ENCODE results near the gene GREM2.

Gene GREM2

GRCh38 chr1:240491796-240492195 is 120.2 kb downstream of the GREM2 start:
- no peak for TF ChIP-seq CTCF (IDR thresholded peaks at IDR 0.05; ENCODE audit: insufficient read depth, low read depth, low read length, missing control alignments)
- H3K4me3 ChIP-seq (ENCODE audit: low read depth, low read length) = no peak overlapping the region
- DNase-seq (ENCODE audit: low read depth) = no peak

- no peak for DNase-seq (ENCODE audit: low read depth)
- no peak for TF ChIP-seq CTCF (IDR thresholded peaks at IDR 0.05; ENCODE audit: insufficient read depth, low read depth, low read length, missing control alignments)
Measured at GRCh38 chr1:240491156-240491555, 120.8 kb downstream of the GREM2 start.

GRCh38 chr1:240487493-240487892 is 124.5 kb downstream of the GREM2 start:
- DNase-seq (ENCODE audit: low read depth) = no peak
- no peak overlapping the region for H3K4me3 ChIP-seq (ENCODE audit: low read depth, low read length)
- no peak for TF ChIP-seq CTCF (IDR thresholded peaks at IDR 0.05; ENCODE audit: insufficient read depth, low read depth, low read length, missing control alignments)

More at GRCh38 chr1:240491156-240491555, 120.8 kb downstream of the GREM2 start:
- no peak overlapping the region for H3K4me3 ChIP-seq (ENCODE audit: low read depth, low read length)

- DNase-seq (ENCODE audit: low read depth) = no peak
- no peak overlapping the region for H3K4me3 ChIP-seq (ENCODE audit: low read depth, low read length)
- TF ChIP-seq CTCF (IDR thresholded peaks at IDR 0.05; ENCODE audit: insufficient read depth, low read depth, low read length, missing control alignments) = no peak
Measured at GRCh38 chr1:240486611-240487010, 125.3 kb downstream of the GREM2 start.

GRCh38 chr1:240484804-240485443 is 127.0 kb downstream of the GREM2 start:
- no peak overlapping the region for H3K4me3 ChIP-seq (ENCODE audit: low read depth, low read length)
- DNase-seq (ENCODE audit: low read depth) = no peak
- no peak for TF ChIP-seq CTCF (IDR thresholded peaks at IDR 0.05; ENCODE audit: insufficient read depth, low read depth, low read length, missing control alignments)

GRCh38 chr1:240478536-240478935 is 133.4 kb downstream of the GREM2 start:
- no peak for TF ChIP-seq CTCF (IDR thresholded peaks at IDR 0.05; ENCODE audit: insufficient read depth, low read depth, low read length, missing control alignments)

GRCh38 chr1:240475832-240476231 is 136.1 kb downstream of the GREM2 start:
- DNase-seq (ENCODE audit: low read depth) = no peak
- H3K4me3 ChIP-seq (ENCODE audit: low read depth, low read length) = no peak overlapping the region
- no peak for TF ChIP-seq CTCF (IDR thresholded peaks at IDR 0.05; ENCODE audit: insufficient read depth, low read depth, low read length, missing control alignments)

More at GRCh38 chr1:240478536-240478935, 133.4 kb downstream of the GREM2 start:
- no peak overlapping the region for H3K4me3 ChIP-seq (ENCODE audit: low read depth, low read length)
- DNase-seq (ENCODE audit: low read depth) = no peak

Measured in GM12865 (cell line).